Uterus (tissue), 2 donors: Measurements from ENCODE around the gene RORB.

Experiments
- POLR2A ChIP-seq, 2 donors: fragments of 450-650 bp; IDR thresholded peaks; one replicate each; pipeline ENCODE4 v1.6.1; 2016; ENCODE audit warnings: antibody characterized with exemption in 2 of 2, mild to moderate bottlenecking in 1 of 2, moderate library complexity in 1 of 2
- TF ChIP-seq, protein P1 (sequence below), 4 experiments: fragments of 200-600 bp in 2 of 4; fragments of 450-650 bp in 2 of 4; sonication (generic) in 2 of 4; IDR thresholded peaks; one replicate each; pipeline ENCODE4 v1.5.1; 2016 to 2019; ENCODE audit warnings: antibody characterized with exemption in 4 of 4, mild to moderate bottlenecking in 2 of 4, moderate library complexity in 1 of 4

- TF ChIP-seq POLR2A (IDR thresholded peaks at IDR 0.05) = no peak
- TF ChIP-seq, protein P1, sequence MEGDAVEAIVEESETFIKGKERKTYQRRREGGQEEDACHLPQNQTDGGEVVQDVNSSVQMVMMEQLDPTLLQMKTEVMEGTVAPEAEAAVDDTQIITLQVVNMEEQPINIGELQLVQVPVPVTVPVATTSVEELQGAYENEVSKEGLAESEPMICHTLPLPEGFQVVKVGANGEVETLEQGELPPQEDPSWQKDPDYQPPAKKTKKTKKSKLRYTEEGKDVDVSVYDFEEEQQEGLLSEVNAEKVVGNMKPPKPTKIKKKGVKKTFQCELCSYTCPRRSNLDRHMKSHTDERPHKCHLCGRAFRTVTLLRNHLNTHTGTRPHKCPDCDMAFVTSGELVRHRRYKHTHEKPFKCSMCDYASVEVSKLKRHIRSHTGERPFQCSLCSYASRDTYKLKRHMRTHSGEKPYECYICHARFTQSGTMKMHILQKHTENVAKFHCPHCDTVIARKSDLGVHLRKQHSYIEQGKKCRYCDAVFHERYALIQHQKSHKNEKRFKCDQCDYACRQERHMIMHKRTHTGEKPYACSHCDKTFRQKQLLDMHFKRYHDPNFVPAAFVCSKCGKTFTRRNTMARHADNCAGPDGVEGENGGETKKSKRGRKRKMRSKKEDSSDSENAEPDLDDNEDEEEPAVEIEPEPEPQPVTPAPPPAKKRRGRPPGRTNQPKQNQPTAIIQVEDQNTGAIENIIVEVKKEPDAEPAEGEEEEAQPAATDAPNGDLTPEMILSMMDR (IDR thresholded peaks at IDR 0.05) = no peak
Observed at GRCh38 chr9:74534841-74535240, 37.7 kb downstream of the RORB start.
